Measurements from ENCODE around the gene CD68. TPM values are rescaled to one million over a fixed set of nuclear protein-coding genes. Genes with fewer than 3 reads are reported as not detected.

Gene CD68
- total RNA-seq, 6 experiments from 2014 or later: 31.6 to 179 (median 51.1) TPM

GRCh38 chr17:7576432-7576937, 3.0 kb upstream of the CD68 start:
- H3K4me1 ChIP-seq: peaks cover 0 to 59% (median 21%) of the 10 kb centered on the region in 4 donors
- no peak overlapping the region for H3K4me3 ChIP-seq
- intact Hi-C loops (cut with DNase I): no loop called here
- ATAC-seq (no peak), DNase-seq (no peak)
- no peak overlapping the region for H3K27ac ChIP-seq
- TF ChIP-seq POLR2A (IDR thresholded peaks at IDR 0.05) (no peak), CTCF (IDR thresholded peaks at IDR 0.05) (no peak)
- no peaks in the 10 kb centered on the region for H3K9me3 ChIP-seq
- peaks cover 28 to 52% (median 39%) of the 10 kb centered on the region in 4 donors for H3K36me3 ChIP-seq
- no peaks in the 10 kb centered on the region for H3K27me3 ChIP-seq
- WGBS (ENCODE audit: insufficient coverage, low coverage, low lambda C conversion rate, missing lambda C conversion rate): 73% methylated on average over 3 of the region's 14 CpGs

GRCh38 chr17:7577327-7578199, 1.9 kb upstream of the CD68 start:
- peak overlapping the region in 1 of 3 donors; percentile 6 for H3K27ac ChIP-seq
- ATAC-seq: no peak
- peaks cover 28 to 52% (median 39%) of the 10 kb centered on the region in 4 donors for H3K36me3 ChIP-seq
- intact Hi-C loops (cut with DNase I): no loop called here
- no peak for TF ChIP-seq POLR2A (IDR thresholded peaks at IDR 0.05)
- no peak for TF ChIP-seq CTCF (IDR thresholded peaks at IDR 0.05)
- H3K27me3 ChIP-seq: no peaks in the 10 kb centered on the region
- whole genome bisulfite sequencing (ENCODE audit: insufficient coverage, low coverage, low lambda C conversion rate, missing lambda C conversion rate): 87% methylated on average over 12 of the region's 17 CpGs
- no peaks in the 10 kb centered on the region for H3K9me3 ChIP-seq
- H3K4me3 ChIP-seq: no peak overlapping the region
- H3K4me1 ChIP-seq: peaks cover 0 to 58% (median 23%) of the 10 kb centered on the region in 4 donors
- peak in 1 of 3 donors; percentile 22 for DNase-seq

GRCh38 chr17:7579834-7580603, 581 bp downstream of the CD68 start:
- Histone ChIP-seq H3K4me1 (peaks cover 0 to 61% (median 24%) of the 10 kb centered on the region in 4 donors), H3K36me3 (peaks cover 21 to 40% (median 33%) of the 10 kb centered on the region in 4 donors), H3K4me3 (peak overlapping the region; percentile 19 to 45 (median 37)), H3K27me3 (no peaks in the 10 kb centered on the region), H3K27ac (peak overlapping the region; percentile 72 to 94 (median 74)), H3K9me3 (no peaks in the 10 kb centered on the region)
- intact Hi-C loops (cut with DNase I): no loop called here
- ATAC-seq (no peak), DNase-seq (no peak)
- TF ChIP-seq POLR2A (IDR thresholded peaks at IDR 0.05): no peak
- 72% methylated on average over 5 of the region's 12 CpGs for WGBS (ENCODE audit: insufficient coverage, low coverage, low lambda C conversion rate, missing lambda C conversion rate)

GRCh38 chr17:7580604-7581575, 1.5 kb downstream of the CD68 start:
- peaks cover 0 to 54% (median 21%) of the 10 kb centered on the region in 4 donors for H3K4me1 ChIP-seq
- intact Hi-C loops (cut with DNase I): no loop called here
- no peaks in the 10 kb centered on the region for H3K9me3 ChIP-seq
- H3K27me3 ChIP-seq: no peaks in the 10 kb centered on the region
- H3K36me3 ChIP-seq: peaks cover 13 to 31% (median 25%) of the 10 kb centered on the region in 4 donors
- WGBS (ENCODE audit: insufficient coverage, low coverage, low lambda C conversion rate, missing lambda C conversion rate): 73% methylated on average over 15 of the region's 23 CpGs
- H3K4me3 ChIP-seq: peak overlapping the region; percentile 19 to 45 (median 37)
- TF ChIP-seq POLR2A (IDR thresholded peaks at IDR 0.05) (no peak), CTCF (IDR thresholded peaks at IDR 0.05) (no peak)
- no peak for ATAC-seq
- peak overlapping the region; percentile 10 to 94 (median 74) for H3K27ac ChIP-seq
- DNase-seq: peak in 1 of 3 donors; percentile 46
